ENCODE measurements around the gene VCP.

Gene VCP

DNA sequence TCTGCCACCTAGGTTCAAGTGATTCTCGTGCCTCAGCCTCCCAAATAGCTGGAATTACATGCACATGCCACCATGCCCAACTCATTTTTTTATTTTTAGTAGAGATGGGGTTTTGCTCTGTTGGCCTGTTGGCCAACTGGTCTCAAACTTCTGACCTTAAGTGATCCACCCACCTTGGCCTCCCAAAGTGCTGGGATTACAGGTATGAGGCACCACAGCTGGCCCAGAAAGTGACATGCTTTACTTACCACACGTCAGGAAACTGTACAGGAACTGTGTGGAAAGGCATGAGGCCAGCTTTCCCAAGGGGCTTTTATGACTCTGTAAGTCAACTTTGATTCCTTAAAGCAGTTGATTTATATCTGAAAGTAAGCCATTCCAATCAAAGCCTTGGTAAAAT lies 57.9 kb downstream of the VCP start:
- DNase-seq (ENCODE audit: low spot score), result no peak

GRCh38 chr9:35010351-35010958 lies 62.0 kb downstream of the VCP start:
- DNase-seq (ENCODE audit: low spot score), result no peak
